Keratinocyte (primary cell): ENCODE results near the gene GSTO2. TPM values are rescaled to one million over a fixed set of nuclear protein-coding genes. Genes with fewer than 3 reads are reported as not detected.

Experiments
- DNase-seq: peaks from one replicate; pipeline ENCODE4 v3.0.0-alpha.2; 2011; ENCODE audit warnings: low read depth, missing footprints, low spot score
- FAIRE-seq: peaks from 2 replicates; lab custom pipeline; 2011; peaks lifted over from hg19 to GRCh38; lab: Jason Lieb, UNC
- H2AFZ ChIP-seq: 2 replicates; pipeline ENCODE4 v1.6.0; 2012; ENCODE audit warnings: low read length, control low read depth, inconsistent platforms; ENCODE audit not compliant: control insufficient read depth
- H3K27ac ChIP-seq: 2 replicates; pipeline ENCODE4 v1.5.1; 2011; ENCODE audit warnings: low read length; ENCODE audit not compliant: control insufficient read depth, insufficient read depth
- H3K27me3 ChIP-seq: 3 replicates; pipeline ENCODE4 v1.6.0; 2011; ENCODE audit warnings: low read length; ENCODE audit not compliant: control insufficient read depth, insufficient read depth; ENCODE audit errors: extremely low read depth
- H3K36me3 ChIP-seq, 2 experiments: 2 replicates in 1 of 2; 3 replicates in 1 of 2; pipeline ENCODE4 v1.5.1; 2011; ENCODE audit warnings: low read length in 2 of 2, mild to moderate bottlenecking in 1 of 2; ENCODE audit not compliant: control insufficient read depth in 2 of 2, insufficient read depth in 2 of 2; ENCODE audit errors: extremely low read depth in 1 of 2
- H3K4me1 ChIP-seq: 3 replicates; pipeline ENCODE4 v1.5.1; 2011; ENCODE audit warnings: low read length; ENCODE audit not compliant: control insufficient read depth, insufficient read depth; ENCODE audit errors: extremely low read depth
- H3K4me2 ChIP-seq: 3 replicates; pipeline ENCODE4 v1.6.0; 2011; ENCODE audit warnings: low read depth, low read length; ENCODE audit not compliant: control insufficient read depth, insufficient read depth; ENCODE audit errors: extremely low read depth
- H3K4me3 ChIP-seq, 3 experiments: fragments of 200-600 bp in 1 of 3; sonication (generic) in 1 of 3; 2 replicates in 2 of 3; 3 replicates in 1 of 3; pipeline ENCODE4 v1.5.1; 2011 to 2016; ENCODE audit warnings: low read length in 3 of 3, mild to moderate bottlenecking in 3 of 3, control low read depth in 2 of 3, inconsistent platforms in 1 of 3, low read depth in 1 of 3, mixed read lengths in 1 of 3, mixed run types in 1 of 3, moderate library complexity in 1 of 3; ENCODE audit not compliant: control insufficient read depth in 2 of 3, insufficient read depth in 2 of 3; ENCODE audit errors: extremely low read depth in 1 of 3
- H3K79me2 ChIP-seq: 2 replicates; pipeline ENCODE4 v1.6.0; 2012; ENCODE audit warnings: low read length; ENCODE audit not compliant: control insufficient read depth, insufficient read depth
- H3K9ac ChIP-seq: 3 replicates; pipeline ENCODE4 v1.6.0; 2011; ENCODE audit warnings: low read length; ENCODE audit not compliant: control insufficient read depth, insufficient read depth; ENCODE audit errors: extremely low read depth
- H3K9me1 ChIP-seq: 3 replicates; pipeline ENCODE4 v1.6.0; 2011; ENCODE audit warnings: low read length; ENCODE audit not compliant: control insufficient read depth, insufficient read depth; ENCODE audit errors: extremely low read depth
- H3K9me3 ChIP-seq: 2 replicates; pipeline ENCODE4 v1.5.1; 2012; ENCODE audit warnings: low read depth, low read length; ENCODE audit not compliant: control insufficient read depth
- H4K20me1 ChIP-seq: 3 replicates; pipeline ENCODE4 v1.6.0; 2011; ENCODE audit warnings: low read length; ENCODE audit not compliant: control insufficient read depth, insufficient read depth; ENCODE audit errors: extremely low read depth
- EZH2 ChIP-seq: IDR thresholded peaks from one replicate; pipeline ENCODE4 v1.6.1; 2012; ENCODE audit warnings: inconsistent platforms, mild to moderate bottlenecking, low read length, moderate library complexity
- dilution Hi-C: fragments of 300-500 bp; cut with MboI; formaldehyde crosslinking; loops from one replicate; pipeline ENCODE4 v1.7.0; 2020; ENCODE audit warnings: low sequenced_read_pairs; ENCODE audit not compliant: extremely low pct_ligation_motif_present
- polyA plus RNA-seq, 5 experiments: library from polyadenylated mRNA; depleted of rRNA in 3 of 5; stranded (reverse) in 3 of 5; stranded (forward) in 1 of 5; unstranded in 1 of 5; fragments of >200 nt; gene quantifications; 1 replicate in 1 of 5; 2 replicates in 3 of 5; 3 replicates in 1 of 5; pipeline versions ENCODE4 v1.2.1 to v1.2.3, GENCODE V29; 2011 to 2012; ENCODE audit warnings: missing spikeins in 2 of 5, low read depth in 1 of 5, low replicate concordance in 1 of 5
- TF ChIP-seq, protein P1 (sequence below), 3 experiments: IDR thresholded peaks in 1 of 3; conservative IDR thresholded peaks in 1 of 3; optimal IDR thresholded peaks in 1 of 3; 2 replicates in 2 of 3; 3 replicates in 1 of 3; pipeline versions ENCODE3 to v1.5.1; 2011; ENCODE audit warnings: low read length in 3 of 3, mild to moderate bottlenecking in 3 of 3, moderate library complexity in 2 of 3, control low read depth in 1 of 3, inconsistent platforms in 1 of 3; ENCODE audit not compliant: insufficient read depth in 2 of 3; ENCODE audit errors: extremely low read depth in 1 of 3

GSTO2 gene
- polyA plus RNA-seq, 1 donor (not counting 4 experiments of a cell fraction or from before 2014, with no cell fraction given) = 56.9 TPM

DNA sequence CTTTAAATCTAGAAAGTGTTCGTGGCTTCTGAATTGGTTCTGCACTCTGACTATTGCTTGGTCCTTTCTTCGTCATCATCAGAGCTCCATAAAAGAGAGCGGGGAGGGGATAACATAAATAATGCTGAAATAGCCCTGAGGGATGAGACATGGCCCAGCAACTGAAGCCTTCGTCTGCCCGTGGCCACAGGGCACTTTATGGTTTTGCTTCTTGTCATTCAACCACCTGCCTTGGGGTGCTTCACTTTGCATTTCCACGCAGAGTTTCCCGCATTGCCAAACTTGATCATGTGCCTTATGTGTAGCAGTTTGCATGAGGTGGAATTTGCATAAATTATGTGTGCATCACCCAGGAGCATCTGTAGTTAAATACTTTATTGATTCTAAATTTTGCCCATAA, 15.9 kb downstream of the GSTO2 start:
- Histone ChIP-seq H3K27me3 (no peaks in the 10 kb centered on the region), H3K9ac (no peak overlapping the region), H3K4me1 (no peaks in the 10 kb centered on the region), H3K9me3 (no peaks in the 10 kb centered on the region), H2AFZ (no peak overlapping the region), H3K27ac (no peak overlapping the region), H3K79me2 (peaks cover 1% of the 10 kb centered on the region), H4K20me1 (no peaks in the 10 kb centered on the region), H3K4me3 (no peak overlapping the region), H3K9me1 (no peaks in the 10 kb centered on the region), H3K4me2 (no peak overlapping the region), H3K36me3 (peaks cover 2 to 10% of the 10 kb centered on the region in 2 experiments)
- no peak for TF ChIP-seq EZH2
- TF ChIP-seq, protein P1, sequence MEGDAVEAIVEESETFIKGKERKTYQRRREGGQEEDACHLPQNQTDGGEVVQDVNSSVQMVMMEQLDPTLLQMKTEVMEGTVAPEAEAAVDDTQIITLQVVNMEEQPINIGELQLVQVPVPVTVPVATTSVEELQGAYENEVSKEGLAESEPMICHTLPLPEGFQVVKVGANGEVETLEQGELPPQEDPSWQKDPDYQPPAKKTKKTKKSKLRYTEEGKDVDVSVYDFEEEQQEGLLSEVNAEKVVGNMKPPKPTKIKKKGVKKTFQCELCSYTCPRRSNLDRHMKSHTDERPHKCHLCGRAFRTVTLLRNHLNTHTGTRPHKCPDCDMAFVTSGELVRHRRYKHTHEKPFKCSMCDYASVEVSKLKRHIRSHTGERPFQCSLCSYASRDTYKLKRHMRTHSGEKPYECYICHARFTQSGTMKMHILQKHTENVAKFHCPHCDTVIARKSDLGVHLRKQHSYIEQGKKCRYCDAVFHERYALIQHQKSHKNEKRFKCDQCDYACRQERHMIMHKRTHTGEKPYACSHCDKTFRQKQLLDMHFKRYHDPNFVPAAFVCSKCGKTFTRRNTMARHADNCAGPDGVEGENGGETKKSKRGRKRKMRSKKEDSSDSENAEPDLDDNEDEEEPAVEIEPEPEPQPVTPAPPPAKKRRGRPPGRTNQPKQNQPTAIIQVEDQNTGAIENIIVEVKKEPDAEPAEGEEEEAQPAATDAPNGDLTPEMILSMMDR (optimal IDR thresholded peaks at IDR 0.05 in 1 of 3, IDR thresholded peaks at IDR 0.05 in 1 of 3, conservative IDR thresholded peaks at IDR 0.05 in 1 of 3; ENCODE audit: extremely low read depth in 1 of 3, insufficient read depth in 2 of 3, low read length in 3 of 3) = no peak
- FAIRE-seq = no peak
- no peak for DNase-seq
- dilution Hi-C loops = no loop called here

DNA sequence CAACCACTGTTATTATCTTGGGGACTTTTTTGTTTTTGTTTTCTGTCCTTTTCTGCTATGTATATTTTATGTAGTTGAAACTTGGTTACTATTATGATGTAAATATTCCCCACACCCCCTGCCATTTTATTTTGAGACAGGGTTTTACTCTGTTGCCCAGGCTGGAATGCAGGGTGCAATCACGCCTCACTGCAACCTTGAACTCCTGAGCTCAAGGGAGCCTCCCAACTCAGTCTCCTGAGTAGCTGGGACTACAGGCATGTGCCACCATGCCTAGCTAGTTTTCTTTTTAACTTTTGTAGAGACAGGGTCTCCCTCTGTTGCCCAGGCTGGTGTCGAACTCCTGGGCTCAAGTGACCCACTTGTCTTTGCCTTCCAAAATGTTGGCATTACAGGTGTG, 18.0 kb downstream of the GSTO2 start:
- Histone ChIP-seq H3K27ac (no peak overlapping the region), H2AFZ (no peak overlapping the region), H3K36me3 (peaks cover 2 to 7% of the 10 kb centered on the region in 2 experiments), H3K9me3 (no peaks in the 10 kb centered on the region), H4K20me1 (no peaks in the 10 kb centered on the region), H3K4me1 (no peaks in the 10 kb centered on the region), H3K4me2 (no peak overlapping the region), H3K9ac (no peak overlapping the region), H3K27me3 (no peaks in the 10 kb centered on the region), H3K4me3 (no peak overlapping the region), H3K9me1 (no peaks in the 10 kb centered on the region), H3K79me2 (peaks cover 1% of the 10 kb centered on the region)
- dilution Hi-C loops = no loop called here
- TF ChIP-seq, protein P1 (optimal IDR thresholded peaks at IDR 0.05 in 1 of 3, IDR thresholded peaks at IDR 0.05 in 1 of 3, conservative IDR thresholded peaks at IDR 0.05 in 1 of 3; ENCODE audit: extremely low read depth in 1 of 3, insufficient read depth in 2 of 3, low read length in 3 of 3) = no peak
- no peak for TF ChIP-seq EZH2
- DNase-seq (no peak), FAIRE-seq (no peak)
